ENCODE results near the gene YEATS2. TPM values are rescaled to one million over a fixed set of nuclear protein-coding genes. Genes with fewer than 3 reads are reported as not detected.

Gene YEATS2
- 61.9 and 64.6 TPM in 2 replicates for total RNA-seq
- long read RNA-seq, partial matches to known transcripts: 19 of 28 reads
- long read RNA-seq, other reads (novel, unspliced or antisense): 8 of 28 reads

GRCh38 chr3:183697610-183698317, at the start of gene YEATS2:
TSS of gene YEATS2 (plus strand) at chr3:183697797. CDS start at chr3:183715163, 17,366 bp downstream.
- Mint-ChIP-seq H3K27me3 (ENCODE audit: low read depth) (no peaks in the 10 kb centered on the region), H3K9me3 (no peaks in the 10 kb centered on the region), H3K36me3 (ENCODE audit: low read depth) (peaks cover 7% of the 10 kb centered on the region), H3K27ac (ENCODE audit: unreplicated experiment) (peak within 1 kb of the TSS; percentile 5), H3K4me3 (peak within 1 kb of the TSS; percentile 91), H3K4me1 (peaks cover 40% of the 10 kb centered on the region)
- DNase-seq (ENCODE audit: low read depth, low spot score): peak; percentile 63
- no peak for TF ChIP-seq CTCF (conservative IDR thresholded peaks at IDR 0.05)

GRCh38 chr3:183650554-183650953, 47.0 kb upstream of the YEATS2 start:
- Mint-ChIP-seq H3K9me3 (peaks cover 13% of the 10 kb centered on the region), H3K4me3 (no peak overlapping the region), H3K27ac (ENCODE audit: unreplicated experiment) (no peak overlapping the region), H3K36me3 (ENCODE audit: low read depth) (peaks cover 36% of the 10 kb centered on the region), H3K4me1 (no peaks in the 10 kb centered on the region), H3K27me3 (ENCODE audit: low read depth) (no peaks in the 10 kb centered on the region)
- no peak for TF ChIP-seq CTCF (conservative IDR thresholded peaks at IDR 0.05)
- DNase-seq (ENCODE audit: low read depth, low spot score): no peak

GRCh38 chr3:183653209-183654064, 44.2 kb upstream of the YEATS2 start:
- no peaks in the 10 kb centered on the region for H3K27me3 Mint-ChIP-seq (ENCODE audit: low read depth)
- H3K4me3 Mint-ChIP-seq: no peak overlapping the region
- no peaks in the 10 kb centered on the region for H3K4me1 Mint-ChIP-seq
- peaks cover 19% of the 10 kb centered on the region for H3K9me3 Mint-ChIP-seq
- H3K27ac Mint-ChIP-seq (ENCODE audit: unreplicated experiment): no peak overlapping the region
- H3K36me3 Mint-ChIP-seq (ENCODE audit: low read depth): peaks cover 44% of the 10 kb centered on the region
- no peak for TF ChIP-seq CTCF (conservative IDR thresholded peaks at IDR 0.05)
- no peak for DNase-seq (ENCODE audit: low read depth, low spot score)

GRCh38 chr3:183654727-183655126, 42.9 kb upstream of the YEATS2 start:
- peaks cover 19% of the 10 kb centered on the region for H3K9me3 Mint-ChIP-seq
- no peaks in the 10 kb centered on the region for H3K4me1 Mint-ChIP-seq
- TF ChIP-seq CTCF (conservative IDR thresholded peaks at IDR 0.05): no peak
- no peak overlapping the region for H3K4me3 Mint-ChIP-seq
- H3K36me3 Mint-ChIP-seq (ENCODE audit: low read depth): peaks cover 48% of the 10 kb centered on the region
- no peaks in the 10 kb centered on the region for H3K27me3 Mint-ChIP-seq (ENCODE audit: low read depth)
- DNase-seq (ENCODE audit: low read depth, low spot score): no peak
- H3K27ac Mint-ChIP-seq (ENCODE audit: unreplicated experiment): no peak overlapping the region

- DNase-seq (ENCODE audit: low read depth, low spot score): no peak
- TF ChIP-seq CTCF (conservative IDR thresholded peaks at IDR 0.05): no peak
- no peaks in the 10 kb centered on the region for H3K4me1 Mint-ChIP-seq
- no peaks in the 10 kb centered on the region for H3K27me3 Mint-ChIP-seq (ENCODE audit: low read depth)
- H3K4me3 Mint-ChIP-seq: no peak overlapping the region
- peaks cover 4% of the 10 kb centered on the region for H3K9me3 Mint-ChIP-seq
- no peak overlapping the region for H3K27ac Mint-ChIP-seq (ENCODE audit: unreplicated experiment)
- H3K36me3 Mint-ChIP-seq (ENCODE audit: low read depth): peaks cover 20% of the 10 kb centered on the region
Observed at GRCh38 chr3:183662099-183662498, 35.5 kb upstream of the YEATS2 start.
